T-helper 2 cell treated with Interferon-gamma antibody and Interleukin-4, amounts not matched to agents 5 μg/mL and 100 μg/mL, for 36 hours (primary cell): Measurements from ENCODE around the gene ADAMTS17.

ENCODE experiments used
- DNase-seq: peaks from one replicate; pipeline ENCODE4 v3.0.0; 2021; ENCODE audit warnings: low spot score
- H3K27ac Mint-ChIP-seq: one replicate; pipeline ENCODE4 v1.8.0; 2021; ENCODE audit warnings: mild to moderate bottlenecking, mixed read lengths
- H3K27me3 Mint-ChIP-seq: one replicate; pipeline ENCODE4 v1.8.0; 2021; ENCODE audit warnings: low read depth, mixed read lengths
- H3K36me3 Mint-ChIP-seq: one replicate; pipeline ENCODE4 v1.8.0; 2021; ENCODE audit warnings: low read depth, mixed read lengths
- H3K4me1 Mint-ChIP-seq: one replicate; pipeline ENCODE4 v1.8.0; 2021; ENCODE audit warnings: low read depth, mixed read lengths
- H3K4me3 Mint-ChIP-seq: one replicate; pipeline ENCODE4 v1.8.0; 2022; ENCODE audit warnings: mild to moderate bottlenecking, moderate library complexity, mixed read lengths
- H3K9me3 Mint-ChIP-seq: one replicate; pipeline ENCODE4 v1.8.0; 2021; ENCODE audit warnings: mixed read lengths

Gene ADAMTS17

GRCh38 chr15:100026041-100026440, 315.7 kb downstream of the ADAMTS17 start:
- Mint-ChIP-seq H3K36me3 (no peaks in the 10 kb centered on the region), H3K4me3 (no peak overlapping the region), H3K27me3 (no peaks in the 10 kb centered on the region), H3K27ac (no peak overlapping the region), H3K4me1 (no peaks in the 10 kb centered on the region), H3K9me3 (peaks cover 19% of the 10 kb centered on the region)
- no peak for DNase-seq

- H3K36me3 Mint-ChIP-seq = no peaks in the 10 kb centered on the region
- no peaks in the 10 kb centered on the region for H3K27me3 Mint-ChIP-seq
- no peak overlapping the region for H3K27ac Mint-ChIP-seq
- peaks cover 11% of the 10 kb centered on the region for H3K9me3 Mint-ChIP-seq
- H3K4me1 Mint-ChIP-seq = no peaks in the 10 kb centered on the region
- no peak for DNase-seq
- H3K4me3 Mint-ChIP-seq = no peak overlapping the region
Measured at GRCh38 chr15:100022806-100023205, 319.0 kb downstream of the ADAMTS17 start.

GRCh38 chr15:100022391-100022790, 319.4 kb downstream of the ADAMTS17 start:
- no peaks in the 10 kb centered on the region for H3K27me3 Mint-ChIP-seq
- no peaks in the 10 kb centered on the region for H3K36me3 Mint-ChIP-seq
- no peak overlapping the region for H3K4me3 Mint-ChIP-seq
- no peak for DNase-seq
- H3K9me3 Mint-ChIP-seq = peaks cover 7% of the 10 kb centered on the region
- no peaks in the 10 kb centered on the region for H3K4me1 Mint-ChIP-seq
- no peak overlapping the region for H3K27ac Mint-ChIP-seq

- Mint-ChIP-seq H3K27ac (no peak overlapping the region), H3K9me3 (no peaks in the 10 kb centered on the region), H3K27me3 (no peaks in the 10 kb centered on the region), H3K36me3 (no peaks in the 10 kb centered on the region), H3K4me3 (no peak overlapping the region), H3K4me1 (no peaks in the 10 kb centered on the region)
- no peak for DNase-seq
Measured at GRCh38 chr15:100021653-100022052, 320.1 kb downstream of the ADAMTS17 start.

- no peaks in the 10 kb centered on the region for H3K27me3 Mint-ChIP-seq
- no peaks in the 10 kb centered on the region for H3K4me1 Mint-ChIP-seq
- no peak overlapping the region for H3K27ac Mint-ChIP-seq
Measured at GRCh38 chr15:100020614-100021013, 321.2 kb downstream of the ADAMTS17 start.

GRCh38 chr15:100020189-100020588, 321.6 kb downstream of the ADAMTS17 start:
- H3K9me3 Mint-ChIP-seq = no peaks in the 10 kb centered on the region
- H3K27ac Mint-ChIP-seq = no peak overlapping the region
- no peaks in the 10 kb centered on the region for H3K27me3 Mint-ChIP-seq
- H3K4me1 Mint-ChIP-seq = no peaks in the 10 kb centered on the region
- no peaks in the 10 kb centered on the region for H3K36me3 Mint-ChIP-seq
- no peak for DNase-seq
- no peak overlapping the region for H3K4me3 Mint-ChIP-seq

More at GRCh38 chr15:100020614-100021013, 321.2 kb downstream of the ADAMTS17 start:
- H3K36me3 Mint-ChIP-seq = no peaks in the 10 kb centered on the region
- no peak for DNase-seq
- H3K4me3 Mint-ChIP-seq = no peak overlapping the region
- H3K9me3 Mint-ChIP-seq = no peaks in the 10 kb centered on the region

- Mint-ChIP-seq H3K4me3 (no peak overlapping the region), H3K9me3 (no peaks in the 10 kb centered on the region), H3K27ac (no peak overlapping the region)
Measured at GRCh38 chr15:100019601-100020000, 322.2 kb downstream of the ADAMTS17 start.

GRCh38 chr15:100018191-100018590, 323.6 kb downstream of the ADAMTS17 start:
- no peaks in the 10 kb centered on the region for H3K9me3 Mint-ChIP-seq
- no peak for DNase-seq
- H3K27me3 Mint-ChIP-seq = peaks cover 2% of the 10 kb centered on the region
- H3K27ac Mint-ChIP-seq = no peak overlapping the region
- H3K4me3 Mint-ChIP-seq = no peak overlapping the region
- H3K36me3 Mint-ChIP-seq = no peaks in the 10 kb centered on the region
- H3K4me1 Mint-ChIP-seq = no peaks in the 10 kb centered on the region

More at GRCh38 chr15:100019601-100020000, 322.2 kb downstream of the ADAMTS17 start:
- Mint-ChIP-seq H3K36me3 (no peaks in the 10 kb centered on the region), H3K4me1 (no peaks in the 10 kb centered on the region), H3K27me3 (no peaks in the 10 kb centered on the region)
- no peak for DNase-seq

- no peaks in the 10 kb centered on the region for H3K9me3 Mint-ChIP-seq
- H3K36me3 Mint-ChIP-seq = no peaks in the 10 kb centered on the region
- no peak overlapping the region for H3K4me3 Mint-ChIP-seq
- no peak overlapping the region for H3K27ac Mint-ChIP-seq
- DNase-seq = no peak
- peaks cover 5% of the 10 kb centered on the region for H3K27me3 Mint-ChIP-seq
- no peaks in the 10 kb centered on the region for H3K4me1 Mint-ChIP-seq
Measured at GRCh38 chr15:100017140-100017539, 324.6 kb downstream of the ADAMTS17 start.

- Mint-ChIP-seq H3K4me1 (no peaks in the 10 kb centered on the region), H3K27me3 (peaks cover 5% of the 10 kb centered on the region), H3K27ac (no peak overlapping the region), H3K4me3 (no peak overlapping the region), H3K36me3 (no peaks in the 10 kb centered on the region), H3K9me3 (no peaks in the 10 kb centered on the region)
- no peak for DNase-seq
Measured at GRCh38 chr15:100016632-100017031, 325.1 kb downstream of the ADAMTS17 start.

- no peaks in the 10 kb centered on the region for H3K9me3 Mint-ChIP-seq
- H3K4me3 Mint-ChIP-seq = no peak overlapping the region
- H3K4me1 Mint-ChIP-seq = no peaks in the 10 kb centered on the region
- no peak overlapping the region for H3K27ac Mint-ChIP-seq
- DNase-seq = no peak
- H3K27me3 Mint-ChIP-seq = peaks cover 5% of the 10 kb centered on the region
- no peaks in the 10 kb centered on the region for H3K36me3 Mint-ChIP-seq
Measured at GRCh38 chr15:100011235-100011634, 330.5 kb downstream of the ADAMTS17 start.

GRCh38 chr15:100009372-100009771, 332.4 kb downstream of the ADAMTS17 start:
- no peaks in the 10 kb centered on the region for H3K4me1 Mint-ChIP-seq
- H3K27me3 Mint-ChIP-seq = peaks cover 5% of the 10 kb centered on the region
- DNase-seq = no peak
- no peaks in the 10 kb centered on the region for H3K9me3 Mint-ChIP-seq
- no peaks in the 10 kb centered on the region for H3K36me3 Mint-ChIP-seq
- no peak overlapping the region for H3K27ac Mint-ChIP-seq
- no peak overlapping the region for H3K4me3 Mint-ChIP-seq

GRCh38 chr15:100008258-100008657, 333.5 kb downstream of the ADAMTS17 start:
- no peaks in the 10 kb centered on the region for H3K9me3 Mint-ChIP-seq
- no peaks in the 10 kb centered on the region for H3K36me3 Mint-ChIP-seq
- no peak overlapping the region for H3K4me3 Mint-ChIP-seq
- peaks cover 3% of the 10 kb centered on the region for H3K27me3 Mint-ChIP-seq
- no peaks in the 10 kb centered on the region for H3K4me1 Mint-ChIP-seq
- no peak for DNase-seq
- no peak overlapping the region for H3K27ac Mint-ChIP-seq

- Mint-ChIP-seq H3K4me1 (no peaks in the 10 kb centered on the region), H3K4me3 (no peak overlapping the region), H3K36me3 (no peaks in the 10 kb centered on the region), H3K9me3 (no peaks in the 10 kb centered on the region), H3K27ac (no peak overlapping the region), H3K27me3 (no peaks in the 10 kb centered on the region)
- no peak for DNase-seq
Measured at GRCh38 chr15:100007609-100008008, 334.2 kb downstream of the ADAMTS17 start.

GRCh38 chr15:100005715-100006114, 336.1 kb downstream of the ADAMTS17 start:
- no peak for DNase-seq
- H3K4me3 Mint-ChIP-seq = no peak overlapping the region
- no peaks in the 10 kb centered on the region for H3K36me3 Mint-ChIP-seq
- no peaks in the 10 kb centered on the region for H3K9me3 Mint-ChIP-seq
- no peaks in the 10 kb centered on the region for H3K4me1 Mint-ChIP-seq
- H3K27me3 Mint-ChIP-seq = no peaks in the 10 kb centered on the region
- H3K27ac Mint-ChIP-seq = no peak overlapping the region
